Esophagus (tissue), 2 donors: ENCODE measurements around the gene IREB2. TPM values are rescaled to one million over a fixed set of nuclear protein-coding genes. Genes with fewer than 3 reads are reported as not detected.

Experiments used
- H3K27ac ChIP-seq, 2 donors: one replicate each; pipeline ENCODE4 v1.5.1; 2013; ENCODE audit warnings: low read depth in 2 of 2, mild to moderate bottlenecking in 2 of 2, inconsistent platforms in 1 of 2, low read length in 1 of 2, moderate library complexity in 1 of 2
- H3K27me3 ChIP-seq, 2 donors: one replicate each; pipeline ENCODE4 v1.6.1; 2013; ENCODE audit warnings: low read length in 2 of 2, control low read depth in 1 of 2, mild to moderate bottlenecking in 1 of 2; ENCODE audit not compliant: insufficient read depth in 2 of 2, control insufficient read depth in 1 of 2
- H3K36me3 ChIP-seq, 2 donors: one replicate each; pipeline ENCODE4 v1.6.1; 2013; ENCODE audit warnings: low read length in 1 of 2; ENCODE audit not compliant: control insufficient read depth in 2 of 2, insufficient read depth in 2 of 2
- H3K4me1 ChIP-seq, 2 donors: one replicate each; pipeline ENCODE4 v1.6.1; 2013; ENCODE audit warnings: low read length in 1 of 2; ENCODE audit not compliant: control insufficient read depth in 2 of 2, insufficient read depth in 2 of 2
- H3K4me3 ChIP-seq, 2 donors: one replicate each; pipeline ENCODE4 v1.5.1; 2013; ENCODE audit warnings: low read length in 2 of 2, mild to moderate bottlenecking in 2 of 2, low read depth in 1 of 2, moderate library complexity in 1 of 2
- H3K9me3 ChIP-seq, 2 donors: one replicate each; pipeline ENCODE4 v1.6.1; 2013; ENCODE audit warnings: mild to moderate bottlenecking in 2 of 2, low read depth in 1 of 2, low read length in 1 of 2, moderate library complexity in 1 of 2; ENCODE audit not compliant: control insufficient read depth in 2 of 2, insufficient read depth in 1 of 2
- WGBS, 2 donors: extraction: QIAGEN DNeasy Blood & Tissue Kit; methylation state at CpG; one replicate each; pipeline ENCODE4 v1.1.7; 2013; 5-methylcytosine and 5-hydroxymethylcytosine counted together
- polyA plus RNA-seq, 2 donors: library from polyadenylated mRNA; stranded (reverse); fragments of 200-250 nt; gene quantifications; one replicate each; pipeline ENCODE4 v1.2.3, GENCODE V29; 2013
- donor health status: healthy with polysubstance abuse.
- donor health status: Bipolar disorder and iron deficiency.

The IREB2 gene
- polyA plus RNA-seq, 2 donors, result 9.0 to 9.2 TPM

- Histone ChIP-seq H3K4me3 (no peak overlapping the region), H3K27me3 (no peaks in the 10 kb centered on the region), H3K36me3 (peaks cover 0 to 2% of the 10 kb centered on the region in 2 donors), H3K27ac (no peak overlapping the region), H3K9me3 (no peaks in the 10 kb centered on the region), H3K4me1 (peaks cover 3 to 6% of the 10 kb centered on the region in 2 donors)
- WGBS, 2 donors, result 83 to 89% methylated on average over 5 of the region's 5 CpGs
These were observed 17.0 kb downstream of the IREB2 start for GRCh38 chr15:78454992-78455391.

- H3K27ac ChIP-seq, result no peak overlapping the region
- no peaks in the 10 kb centered on the region for H3K9me3 ChIP-seq
- no peaks in the 10 kb centered on the region for H3K27me3 ChIP-seq
- H3K4me1 ChIP-seq, result peaks cover 0 to 3% of the 10 kb centered on the region in 2 donors
- no peak overlapping the region for H3K4me3 ChIP-seq
- 42 to 44% methylated on average over 3 of the region's 3 CpGs for WGBS, 2 donors
- peaks cover 0 to 2% of the 10 kb centered on the region in 2 donors for H3K36me3 ChIP-seq
These were observed 17.7 kb downstream of the IREB2 start for GRCh38 chr15:78455749-78456148.

- Histone ChIP-seq H3K27ac (no peak overlapping the region), H3K9me3 (no peaks in the 10 kb centered on the region), H3K36me3 (peaks cover 0 to 2% of the 10 kb centered on the region in 2 donors), H3K4me1 (peaks cover 0 to 3% of the 10 kb centered on the region in 2 donors), H3K27me3 (no peaks in the 10 kb centered on the region), H3K4me3 (no peak overlapping the region)
- WGBS, 2 donors, result 86 to 94% methylated on average over 7 of the region's 7 CpGs
These were observed 18.4 kb downstream of the IREB2 start for GRCh38 chr15:78456426-78456825.

- Histone ChIP-seq H3K4me3 (no peak overlapping the region), H3K36me3 (peaks cover 0 to 2% of the 10 kb centered on the region in 2 donors), H3K27me3 (no peaks in the 10 kb centered on the region), H3K27ac (no peak overlapping the region), H3K4me1 (peaks cover 0 to 3% of the 10 kb centered on the region in 2 donors), H3K9me3 (no peaks in the 10 kb centered on the region)
- 2 to 5% methylated on average over 1 of the region's 1 CpG for WGBS, 2 donors
These were observed 19.1 kb downstream of the IREB2 start for GRCh38 chr15:78457101-78457500.

GRCh38 chr15:78460737-78461136 is 22.7 kb downstream of the IREB2 start:
- Histone ChIP-seq H3K4me1 (peaks cover 0 to under 1% of the 10 kb centered on the region in 2 donors), H3K4me3 (no peak overlapping the region)

GRCh38 chr15:78461171-78461888 is 23.3 kb downstream of the IREB2 start:
- Histone ChIP-seq H3K27ac (no peak overlapping the region), H3K9me3 (no peaks in the 10 kb centered on the region), H3K4me1 (no peaks in the 10 kb centered on the region), H3K27me3 (no peaks in the 10 kb centered on the region), H3K36me3 (peaks cover 2 to 8% of the 10 kb centered on the region in 2 donors), H3K4me3 (no peak overlapping the region)
- WGBS, 2 donors, result 41 to 49% methylated on average over 3 of the region's 3 CpGs

More at GRCh38 chr15:78460737-78461136, 22.7 kb downstream of the IREB2 start:
- Histone ChIP-seq H3K9me3 (no peaks in the 10 kb centered on the region), H3K27me3 (no peaks in the 10 kb centered on the region), H3K27ac (no peak overlapping the region), H3K36me3 (peaks cover 0 to 6% of the 10 kb centered on the region in 2 donors)
- 88 to 91% methylated on average over 4 of the region's 4 CpGs for WGBS, 2 donors

- WGBS, 2 donors, result 79 to 100% methylated on average over 1 of the region's 1 CpG
- peaks cover 2 to 14% of the 10 kb centered on the region in 2 donors for H3K36me3 ChIP-seq
These were observed 31.0 kb downstream of the IREB2 start for GRCh38 chr15:78469031-78469430.

GRCh38 chr15:78477295-78477694 is 39.3 kb downstream of the IREB2 start:
- H3K27me3 ChIP-seq, result no peaks in the 10 kb centered on the region
- no peak overlapping the region for H3K4me3 ChIP-seq
- H3K4me1 ChIP-seq, result no peaks in the 10 kb centered on the region
- WGBS, 2 donors, result 75 to 79% methylated on average over 5 of the region's 5 CpGs
- peaks cover 11 to 12% of the 10 kb centered on the region in 2 donors for H3K36me3 ChIP-seq
- no peaks in the 10 kb centered on the region for H3K9me3 ChIP-seq
- no peak overlapping the region for H3K27ac ChIP-seq

More at GRCh38 chr15:78469031-78469430, 31.0 kb downstream of the IREB2 start:
- no peak overlapping the region for H3K27ac ChIP-seq
- no peaks in the 10 kb centered on the region for H3K27me3 ChIP-seq
- no peaks in the 10 kb centered on the region for H3K4me1 ChIP-seq
- H3K9me3 ChIP-seq, result no peaks in the 10 kb centered on the region
- H3K4me3 ChIP-seq, result no peak overlapping the region

- H3K27ac ChIP-seq, result no peak overlapping the region
- H3K27me3 ChIP-seq, result no peaks in the 10 kb centered on the region
- H3K9me3 ChIP-seq, result no peaks in the 10 kb centered on the region
- no peak overlapping the region for H3K4me3 ChIP-seq
- H3K36me3 ChIP-seq, result peaks cover 12% of the 10 kb centered on the region in 2 donors
- no peaks in the 10 kb centered on the region for H3K4me1 ChIP-seq
- WGBS, 2 donors, result 93 to 95% methylated on average over 3 of the region's 3 CpGs
These were observed 41.6 kb downstream of the IREB2 start for GRCh38 chr15:78479650-78480049.

GRCh38 chr15:78481917-78482316 is 43.9 kb downstream of the IREB2 start:
- H3K27me3 ChIP-seq, result no peaks in the 10 kb centered on the region
- WGBS, 2 donors, result 86 to 98% methylated on average over 7 of the region's 7 CpGs
- no peaks in the 10 kb centered on the region for H3K9me3 ChIP-seq
- H3K36me3 ChIP-seq, result peaks cover 12% of the 10 kb centered on the region in 2 donors
- no peak overlapping the region for H3K4me3 ChIP-seq
- no peak overlapping the region for H3K27ac ChIP-seq
- H3K4me1 ChIP-seq, result no peaks in the 10 kb centered on the region
